ENCODE data around the gene PACRG.

PACRG gene

GRCh38 chr6:162688751-162689345, 38.9 kb upstream of the PACRG start:
- no peak overlapping the region for H3K4me3 ChIP-seq
- H3K9ac ChIP-seq, result no peak overlapping the region
- no peaks in the 10 kb centered on the region for H3K36me3 ChIP-seq
- H3K27me3 ChIP-seq, result no peaks in the 10 kb centered on the region
- H3K4me1 ChIP-seq, result no peaks in the 10 kb centered on the region
- no peak overlapping the region for H3K27ac ChIP-seq
- H3K9me3 ChIP-seq, result no peaks in the 10 kb centered on the region
- no peaks in the 10 kb centered on the region for H4K20me1 ChIP-seq
- TF ChIP-seq Cebpa-rat (IDR thresholded peaks at IDR 0.05), result no peak
- no peak overlapping the region for H3K4me2 ChIP-seq

DNA sequence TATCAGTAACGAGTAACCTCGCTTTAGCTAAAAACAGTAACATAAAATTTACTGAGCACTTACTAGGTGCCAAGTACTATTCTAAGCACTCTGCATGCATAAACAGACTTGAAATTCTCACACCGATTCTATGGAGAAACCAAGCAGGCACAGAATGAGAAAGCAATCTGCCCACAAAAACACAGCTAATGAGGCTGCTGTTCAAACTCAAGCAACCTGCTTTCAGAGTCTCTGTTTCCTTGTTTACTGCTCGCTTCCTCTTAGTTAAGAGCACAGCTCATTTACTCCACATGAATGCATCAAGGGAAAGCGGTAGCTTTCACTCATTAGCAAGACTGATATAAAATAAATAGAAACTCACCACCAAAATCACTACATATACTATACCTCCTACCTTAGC, 37.6 kb upstream of the PACRG start:
- TF ChIP-seq Cebpa-rat (IDR thresholded peaks at IDR 0.05), result no peak
- Histone ChIP-seq H3K27ac (no peak overlapping the region), H4K20me1 (no peaks in the 10 kb centered on the region)

GRCh38 chr6:162697872-162698403, 29.8 kb upstream of the PACRG start:
- no peak overlapping the region for H3K27ac ChIP-seq
- no peaks in the 10 kb centered on the region for H3K9me3 ChIP-seq
- no peaks in the 10 kb centered on the region for H3K4me1 ChIP-seq
- no peaks in the 10 kb centered on the region for H3K36me3 ChIP-seq
- H3K4me2 ChIP-seq, result no peak overlapping the region
- H3K9ac ChIP-seq, result no peak overlapping the region
- no peaks in the 10 kb centered on the region for H4K20me1 ChIP-seq
- no peak for TF ChIP-seq Cebpa-rat (IDR thresholded peaks at IDR 0.05)
- H3K4me3 ChIP-seq, result no peak overlapping the region
- no peaks in the 10 kb centered on the region for H3K27me3 ChIP-seq

More for the DNA sequence above, 37.6 kb upstream of the PACRG start:
- Histone ChIP-seq H3K9me3 (no peaks in the 10 kb centered on the region), H3K27me3 (no peaks in the 10 kb centered on the region), H3K4me1 (no peaks in the 10 kb centered on the region), H3K9ac (no peak overlapping the region), H3K4me3 (no peak overlapping the region), H3K36me3 (no peaks in the 10 kb centered on the region), H3K4me2 (no peak overlapping the region)

DNA sequence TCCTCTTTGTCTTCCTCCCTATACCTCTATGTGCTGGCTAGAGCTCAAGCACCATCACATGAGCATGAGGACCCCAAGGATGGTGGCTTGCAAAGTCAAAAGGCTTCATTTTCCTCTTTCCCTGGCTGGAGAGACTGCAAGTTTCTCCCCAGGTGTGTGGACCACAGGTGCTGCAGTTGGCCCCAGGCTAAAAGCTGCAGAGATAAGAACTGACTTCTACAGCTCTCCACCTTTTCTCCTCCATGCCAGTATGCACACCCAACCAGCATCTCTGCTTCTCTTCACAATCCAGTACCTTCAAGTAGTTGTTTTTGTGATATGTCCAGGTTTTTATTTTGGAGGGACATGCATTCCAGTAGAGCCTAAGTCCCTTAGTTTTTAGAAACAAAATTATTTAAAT, 29.3 kb upstream of the PACRG start:
- Histone ChIP-seq H3K27me3 (no peaks in the 10 kb centered on the region), H3K36me3 (no peaks in the 10 kb centered on the region), H3K4me1 (no peaks in the 10 kb centered on the region), H3K9ac (no peak overlapping the region), H3K27ac (no peak overlapping the region), H3K9me3 (no peaks in the 10 kb centered on the region), H4K20me1 (no peaks in the 10 kb centered on the region), H3K4me2 (no peak overlapping the region), H3K4me3 (no peak overlapping the region)
- TF ChIP-seq Cebpa-rat (IDR thresholded peaks at IDR 0.05), result no peak

DNA sequence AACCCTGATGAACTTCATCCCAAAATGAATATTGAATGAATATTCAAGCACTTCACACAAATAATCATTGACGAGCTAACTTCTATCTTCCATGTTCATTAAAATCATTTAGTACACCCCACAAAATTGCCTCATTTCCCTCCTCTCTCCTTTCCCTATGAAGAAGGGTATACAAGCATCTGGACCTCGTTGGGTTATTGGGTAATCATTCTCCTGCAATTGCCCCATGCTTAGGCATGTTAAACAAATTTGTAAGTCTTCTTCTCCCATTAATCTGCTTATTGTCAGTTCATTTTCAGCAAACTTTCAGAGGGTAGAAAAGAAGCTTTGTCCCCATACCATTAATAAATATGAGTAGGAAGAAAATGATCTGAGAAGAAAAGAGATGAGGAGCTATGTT, 27.8 kb upstream of the PACRG start:
- TF ChIP-seq Cebpa-rat (IDR thresholded peaks at IDR 0.05), result no peak
- Histone ChIP-seq H3K27me3 (no peaks in the 10 kb centered on the region), H4K20me1 (no peaks in the 10 kb centered on the region), H3K4me2 (no peak overlapping the region), H3K4me1 (no peaks in the 10 kb centered on the region), H3K9ac (no peak overlapping the region), H3K9me3 (no peaks in the 10 kb centered on the region), H3K4me3 (no peak overlapping the region), H3K36me3 (no peaks in the 10 kb centered on the region), H3K27ac (no peak overlapping the region)

- Histone ChIP-seq H3K9ac (no peak overlapping the region), H4K20me1 (no peaks in the 10 kb centered on the region), H3K27ac (no peak overlapping the region), H3K27me3 (no peaks in the 10 kb centered on the region), H3K4me3 (no peak overlapping the region), H3K36me3 (no peaks in the 10 kb centered on the region), H3K9me3 (no peaks in the 10 kb centered on the region), H3K4me2 (no peak overlapping the region), H3K4me1 (peaks cover 10% of the 10 kb centered on the region)
- TF ChIP-seq Cebpa-rat (IDR thresholded peaks at IDR 0.05), result no peak
These were observed 26.8 kb upstream of the PACRG start for GRCh38 chr6:162700966-162701365.

GRCh38 chr6:162701551-162701950, 26.2 kb upstream of the PACRG start:
- Histone ChIP-seq H3K27me3 (no peaks in the 10 kb centered on the region), H3K9ac (no peak overlapping the region), H3K4me2 (no peak overlapping the region), H3K4me3 (no peak overlapping the region), H3K9me3 (no peaks in the 10 kb centered on the region), H4K20me1 (no peaks in the 10 kb centered on the region), H3K4me1 (peaks cover 16% of the 10 kb centered on the region), H3K36me3 (no peaks in the 10 kb centered on the region), H3K27ac (no peak overlapping the region)
- TF ChIP-seq Cebpa-rat (IDR thresholded peaks at IDR 0.05), result no peak

GRCh38 chr6:162702446-162702845, 25.3 kb upstream of the PACRG start:
- peaks cover 18% of the 10 kb centered on the region for H3K4me1 ChIP-seq
- no peaks in the 10 kb centered on the region for H3K36me3 ChIP-seq
- no peak overlapping the region for H3K4me3 ChIP-seq
- no peak for TF ChIP-seq Cebpa-rat (IDR thresholded peaks at IDR 0.05)
- H4K20me1 ChIP-seq, result no peaks in the 10 kb centered on the region
- H3K4me2 ChIP-seq, result no peak overlapping the region
- H3K9ac ChIP-seq, result no peak overlapping the region
- no peaks in the 10 kb centered on the region for H3K9me3 ChIP-seq
- no peaks in the 10 kb centered on the region for H3K27me3 ChIP-seq
- no peak overlapping the region for H3K27ac ChIP-seq

DNA sequence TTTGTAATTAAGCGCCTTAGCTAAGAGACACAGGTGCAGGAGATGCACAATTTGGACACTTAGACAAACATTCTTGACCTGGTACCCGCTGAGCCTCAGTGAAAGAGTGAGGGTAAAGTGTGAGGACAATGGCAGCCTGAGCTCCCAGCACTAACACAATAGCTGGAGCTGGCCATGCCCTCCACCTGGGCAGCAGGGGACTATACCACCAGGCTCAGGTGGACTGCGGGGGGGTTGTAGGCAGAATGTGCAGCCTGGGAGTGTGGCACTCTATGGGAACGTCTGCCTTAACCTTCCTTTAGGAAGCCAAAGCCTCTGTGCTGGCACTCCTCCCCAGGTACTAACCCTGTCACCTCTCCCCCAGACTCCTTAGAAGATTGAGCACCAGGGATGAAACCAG, 23.8 kb upstream of the PACRG start:
- H3K9me3 ChIP-seq, result no peaks in the 10 kb centered on the region
- H3K9ac ChIP-seq, result no peak overlapping the region
- no peaks in the 10 kb centered on the region for H4K20me1 ChIP-seq
- H3K27ac ChIP-seq, result no peak overlapping the region
- H3K4me3 ChIP-seq, result no peak overlapping the region
- H3K4me1 ChIP-seq, result peaks cover 18% of the 10 kb centered on the region
- no peak for TF ChIP-seq Cebpa-rat (IDR thresholded peaks at IDR 0.05)
- H3K36me3 ChIP-seq, result no peaks in the 10 kb centered on the region
- H3K4me2 ChIP-seq, result no peak overlapping the region
- no peaks in the 10 kb centered on the region for H3K27me3 ChIP-seq

DNA sequence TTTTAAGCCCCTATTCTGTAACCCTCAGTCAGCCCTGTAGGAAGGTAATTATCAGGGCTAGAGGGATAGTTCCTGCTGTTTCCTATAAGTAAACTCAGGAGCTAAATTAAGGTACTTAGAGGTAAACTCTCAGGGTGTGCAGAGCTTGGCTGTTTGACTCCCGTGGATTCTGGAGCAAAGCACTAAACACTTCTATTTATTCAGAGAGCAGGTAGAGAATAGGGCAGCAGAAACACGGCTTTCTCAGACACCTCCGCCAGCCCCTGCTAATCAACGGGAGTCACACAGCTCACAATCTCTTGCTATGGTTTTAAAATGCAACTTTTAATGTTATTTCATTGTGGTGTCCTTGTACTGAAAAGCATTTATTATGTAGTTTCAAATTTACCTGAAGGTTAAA, 22.0 kb upstream of the PACRG start:
- TF ChIP-seq Cebpa-rat (IDR thresholded peaks at IDR 0.05), result no peak
- Histone ChIP-seq H3K36me3 (no peaks in the 10 kb centered on the region), H3K9ac (no peak overlapping the region), H3K27me3 (no peaks in the 10 kb centered on the region), H4K20me1 (no peaks in the 10 kb centered on the region), H3K27ac (no peak overlapping the region), H3K9me3 (no peaks in the 10 kb centered on the region), H3K4me1 (peaks cover 18% of the 10 kb centered on the region), H3K4me3 (no peak overlapping the region), H3K4me2 (peak overlapping the region; percentile 58)

DNA sequence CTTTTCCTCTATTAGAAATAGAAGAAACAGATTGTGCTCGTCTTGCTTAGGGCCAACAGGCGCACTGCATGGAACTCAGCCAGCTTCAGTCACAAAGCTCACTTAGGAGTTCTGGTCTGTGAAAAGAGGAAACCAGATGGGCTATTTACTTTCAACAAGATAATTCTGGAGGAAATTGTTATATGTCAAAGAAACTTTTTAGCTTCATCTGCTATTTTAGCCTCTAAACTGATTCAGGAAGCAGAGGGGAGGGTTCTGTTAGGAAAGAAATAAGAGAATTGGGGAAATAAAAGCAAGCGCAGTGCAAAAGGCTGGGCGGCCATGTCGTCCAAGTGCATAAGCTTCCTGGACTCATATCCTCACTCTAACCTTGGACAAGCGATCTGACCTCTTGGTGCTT, 21.5 kb upstream of the PACRG start:
- no peak for TF ChIP-seq Cebpa-rat (IDR thresholded peaks at IDR 0.05)
- Histone ChIP-seq H3K27ac (0 out of 2 replicates have a peak overlapping the region, but pooled peaks have one; percentile 18), H3K4me1 (peaks cover 18% of the 10 kb centered on the region), H3K4me2 (peak overlapping the region; percentile 58), H4K20me1 (no peaks in the 10 kb centered on the region), H3K36me3 (no peaks in the 10 kb centered on the region), H3K9me3 (no peaks in the 10 kb centered on the region), H3K4me3 (no peak overlapping the region; the same call in 1 of the 2 replicates), H3K27me3 (no peaks in the 10 kb centered on the region), H3K9ac (no peak overlapping the region)

All from BLaER1 (cell line).